NCI-H1436 treated with DMSO at 0.1 percent for 48 hours (cell line): ENCODE results near the gene FRMD5.

Source experiments
- DNase-seq: peaks from one replicate; lab custom pipeline; 2025; lab: John Stamatoyannopoulos, UW

The FRMD5 gene

GRCh38 chr15:44093836-44094235 is 101.2 kb downstream of the FRMD5 start:
- no peak for DNase-seq

DNA sequence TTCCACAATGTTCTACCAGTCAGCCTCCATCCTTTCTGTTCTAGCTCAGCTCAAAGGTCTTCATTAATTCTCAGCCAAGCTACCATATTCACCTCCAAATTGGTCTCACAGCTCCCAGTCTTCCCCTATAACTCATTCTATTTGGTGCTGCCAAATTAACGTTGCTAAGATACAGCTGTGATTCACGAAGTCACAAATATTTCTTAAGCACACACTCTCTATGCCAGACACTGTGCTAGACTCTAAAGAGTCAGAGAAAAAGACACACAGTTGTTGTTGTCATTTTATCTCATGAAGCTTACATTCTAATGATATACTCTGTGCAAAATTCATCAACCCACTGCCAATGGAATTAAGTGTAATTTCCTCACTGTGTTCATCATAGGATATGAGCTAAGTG is 102.8 kb downstream of the FRMD5 start:
- DNase-seq = no peak

DNA sequence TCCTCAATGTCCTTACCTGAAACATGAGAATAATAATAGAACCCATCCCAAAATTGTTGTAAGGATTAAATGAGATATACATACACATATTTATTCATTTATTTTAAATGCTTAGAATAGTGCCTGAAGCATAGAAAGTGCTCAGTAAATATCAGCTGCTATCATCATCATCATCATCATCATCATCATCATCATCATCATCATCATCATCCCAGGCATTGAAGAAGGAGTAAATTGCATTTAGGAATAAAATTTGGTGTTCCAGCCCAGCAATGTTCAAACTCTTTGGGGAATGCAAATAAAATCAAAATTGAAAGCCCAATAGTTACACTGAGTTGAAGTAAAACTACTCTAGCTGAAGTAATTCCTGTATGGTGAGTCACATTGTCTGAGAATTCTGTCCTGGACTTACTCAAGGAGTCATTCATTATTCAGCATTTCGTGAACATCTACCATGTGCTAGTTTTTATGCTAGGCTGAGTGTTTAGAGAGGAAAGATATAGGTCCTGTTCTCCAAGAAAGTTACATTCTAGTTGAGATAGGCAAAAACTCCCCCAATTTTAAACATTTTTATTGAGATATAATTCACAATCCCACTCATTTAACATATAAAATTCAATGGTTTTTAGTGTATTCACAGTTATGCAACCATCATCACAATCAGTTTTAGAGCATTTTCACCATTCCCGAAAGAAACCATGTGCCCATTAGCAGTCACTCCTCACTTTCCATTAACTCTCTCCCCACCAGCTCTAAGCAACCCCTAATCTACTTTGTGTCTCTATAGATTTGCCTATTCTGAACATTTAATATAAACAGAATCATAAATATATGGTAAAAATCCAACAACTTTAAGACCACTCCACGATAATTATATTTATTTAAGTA is 107.2 kb downstream of the FRMD5 start:
- DNase-seq = no peak

DNA sequence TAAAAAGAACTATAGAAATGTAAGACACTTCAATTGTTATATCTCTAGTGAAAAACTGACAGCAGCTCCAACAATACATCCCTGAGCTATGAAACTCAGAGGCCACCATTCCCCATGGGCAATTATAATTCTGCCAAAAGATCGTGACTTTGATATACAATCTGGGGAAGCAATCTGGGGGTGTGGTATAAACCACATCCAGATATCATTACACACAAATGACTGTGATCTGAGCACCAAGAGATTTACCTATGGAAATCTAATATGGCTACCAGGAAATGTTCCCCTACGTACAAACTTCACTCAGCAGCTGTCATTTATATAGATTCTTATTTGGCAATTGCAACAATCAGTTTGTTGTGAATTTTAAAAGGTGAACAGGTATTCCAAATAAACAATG is 110.3 kb downstream of the FRMD5 start:
- no peak for DNase-seq

- DNase-seq = no peak
Measured at GRCh38 chr15:44084171-44084570, 110.9 kb downstream of the FRMD5 start.

GRCh38 chr15:44082558-44083157 is 112.4 kb downstream of the FRMD5 start:
- no peak for DNase-seq

DNA sequence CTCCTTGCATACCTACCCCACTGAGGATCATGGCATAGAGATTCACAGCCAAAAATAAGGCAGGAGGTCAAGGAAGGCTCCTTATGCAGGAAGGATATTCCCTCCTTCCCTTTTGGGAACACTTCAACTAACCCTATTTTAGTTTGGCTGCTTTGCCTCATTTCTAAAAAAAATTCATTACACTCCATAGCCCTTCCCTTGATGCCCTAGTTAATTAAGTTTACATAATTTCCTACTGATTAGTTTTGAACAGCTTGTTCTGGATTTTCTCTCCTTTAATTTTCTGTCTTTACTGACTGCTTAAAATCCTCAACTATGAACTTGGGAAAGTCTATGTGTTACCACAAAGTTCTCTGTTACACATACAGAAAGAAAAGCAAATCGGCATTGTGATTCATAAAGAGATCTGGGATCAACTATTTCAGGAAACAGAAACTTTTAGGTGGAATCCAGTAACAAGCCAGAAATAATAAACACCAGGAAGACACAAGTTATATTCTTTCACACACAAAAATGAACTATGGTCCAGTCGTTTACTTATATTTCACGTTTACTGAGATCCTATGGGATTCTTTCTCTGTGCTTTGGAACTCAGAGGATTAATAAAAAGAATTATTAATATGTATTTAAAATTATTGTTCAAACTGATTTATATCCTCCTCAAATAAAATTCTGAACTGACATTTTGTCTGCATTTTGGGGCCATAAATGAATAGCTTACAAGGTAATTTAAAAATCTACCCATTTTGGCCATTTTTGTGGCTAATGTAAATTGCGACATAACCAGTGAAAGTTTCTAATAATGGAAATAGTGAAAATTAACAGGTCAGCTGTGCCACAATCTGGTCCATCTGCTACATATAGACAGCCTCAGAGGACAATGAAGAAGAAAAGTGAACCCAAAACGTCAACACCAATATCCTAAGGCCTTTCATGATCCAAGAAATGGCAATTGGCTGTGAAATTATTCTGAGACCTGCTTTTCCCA is 113.8 kb downstream of the FRMD5 start:
- DNase-seq = no peak

DNA sequence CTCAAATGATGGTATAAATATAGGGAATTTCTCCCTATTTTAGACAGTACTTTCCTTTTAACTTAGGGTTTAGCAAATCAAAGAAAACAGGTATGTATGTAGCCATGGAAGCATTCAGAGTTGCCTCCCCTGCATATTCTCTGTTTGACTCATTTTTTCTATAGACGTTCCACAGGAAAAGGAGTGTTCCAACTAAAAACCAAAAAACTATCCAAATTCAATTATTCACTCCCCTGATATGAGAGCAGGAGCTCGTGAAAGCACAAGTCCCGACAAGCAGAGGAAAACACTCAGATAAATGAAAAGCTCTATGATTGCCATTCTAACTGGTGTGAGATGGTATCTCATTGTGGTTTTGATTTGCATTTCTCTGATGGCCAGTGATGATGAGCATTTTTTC is 119.5 kb downstream of the FRMD5 start:
- DNase-seq = no peak

DNA sequence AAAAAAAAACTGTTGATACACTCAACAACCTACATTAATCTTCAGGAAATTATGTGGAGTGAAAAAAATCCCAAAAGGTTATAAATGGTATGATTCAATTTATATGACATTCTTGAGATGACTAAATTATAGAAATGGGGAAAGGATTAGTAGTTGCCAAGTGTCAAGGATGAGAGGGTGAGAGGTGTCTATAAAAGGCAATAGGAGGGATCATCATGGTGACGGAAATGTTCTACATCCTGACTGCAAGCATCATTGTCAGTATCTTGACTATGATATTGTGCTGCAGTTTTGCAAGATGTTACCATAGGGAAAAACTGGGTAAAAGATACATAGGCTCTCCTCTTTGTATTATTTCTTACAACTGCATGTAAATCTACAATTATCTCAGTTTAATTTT is 125.6 kb downstream of the FRMD5 start:
- DNase-seq = no peak

DNA sequence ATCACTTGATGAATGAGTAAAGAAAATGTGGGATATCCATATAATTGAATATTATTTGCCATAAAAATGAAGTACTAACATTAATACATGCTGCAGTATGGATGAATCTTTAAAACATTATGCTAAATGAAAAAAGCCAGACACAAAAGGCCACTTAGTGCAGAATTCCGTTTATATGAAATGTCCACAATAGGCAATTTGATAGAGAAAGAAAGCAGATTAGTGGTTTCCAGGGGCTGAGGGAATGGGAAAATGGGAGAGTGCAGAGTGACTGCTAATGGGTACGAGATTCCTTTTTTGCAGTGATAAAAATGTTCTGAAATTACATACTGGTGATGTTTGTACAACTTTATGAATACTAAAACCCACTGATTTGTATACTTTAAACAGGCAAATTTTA is 126.7 kb downstream of the FRMD5 start:
- no peak for DNase-seq

DNA sequence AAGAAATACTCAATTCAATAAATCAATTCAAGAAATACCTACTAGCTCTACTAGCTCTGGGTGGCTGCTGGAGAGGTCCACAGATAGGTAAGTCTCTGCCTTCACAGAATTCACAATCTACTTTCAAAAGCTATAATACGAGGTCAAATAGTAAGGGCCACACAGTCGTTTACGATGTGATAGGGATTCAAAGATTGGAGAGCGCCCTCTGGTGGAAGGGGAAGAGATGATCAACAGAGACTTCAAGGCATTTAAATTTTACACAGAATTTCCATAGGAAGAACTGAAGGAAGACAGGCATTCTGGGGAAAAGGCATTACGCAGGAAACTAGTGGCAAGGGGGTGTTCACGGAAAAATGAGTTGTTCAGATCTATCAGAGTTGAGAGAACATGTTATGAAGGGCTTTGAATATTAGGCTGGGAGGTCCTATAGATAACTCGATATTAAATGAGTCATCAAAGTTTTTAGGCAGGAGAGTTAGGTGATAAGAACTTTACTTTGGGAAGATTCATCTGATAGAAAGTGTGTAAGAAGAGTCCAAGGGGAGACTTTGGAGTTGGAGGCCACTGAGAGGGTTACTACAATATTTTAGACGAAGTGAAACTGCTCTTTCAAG is 128.8 kb downstream of the FRMD5 start:
- DNase-seq = peak; percentile 22

GRCh38 chr15:44064706-44065105 is 130.4 kb downstream of the FRMD5 start:
- no peak for DNase-seq

GRCh38 chr15:44058126-44058525 is 136.9 kb downstream of the FRMD5 start:
- no peak for DNase-seq

DNA sequence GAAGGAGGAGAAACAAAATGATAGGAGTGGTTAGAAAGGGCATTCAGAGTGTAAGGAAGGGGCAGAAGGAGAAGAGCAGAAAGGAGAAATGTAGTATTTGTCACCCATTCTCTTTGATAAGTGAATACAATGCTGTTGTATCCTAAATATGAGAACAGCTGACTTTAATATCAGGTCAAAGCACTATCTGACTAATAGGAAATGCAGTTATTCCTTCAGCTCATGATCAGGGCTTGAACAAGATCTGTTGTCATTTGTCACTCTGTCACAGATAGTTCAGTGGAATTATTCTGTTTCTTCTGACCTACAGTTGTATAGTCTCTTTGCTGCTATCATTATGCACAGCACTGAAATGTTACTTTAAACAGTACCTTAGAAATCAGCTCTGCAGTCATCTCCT is 149.4 kb downstream of the FRMD5 start:
- DNase-seq = no peak

DNA sequence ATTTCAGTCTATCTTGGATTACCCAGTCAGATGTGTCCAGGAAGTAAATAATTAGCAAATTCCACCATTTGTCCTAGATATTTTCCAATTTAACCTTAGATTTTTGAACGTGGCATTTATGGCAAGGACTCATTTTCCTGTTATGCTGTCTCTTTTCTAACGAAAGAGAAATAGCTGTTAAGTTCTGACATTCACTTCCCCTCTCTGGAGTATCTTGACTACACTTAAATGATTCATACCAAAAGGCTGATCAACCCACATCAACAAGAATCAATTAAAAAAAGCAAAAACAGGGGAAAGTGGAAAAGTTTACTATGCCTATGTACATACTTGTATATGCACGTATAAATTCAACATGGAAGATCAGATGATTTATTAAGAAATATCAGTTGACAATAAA is 149.9 kb downstream of the FRMD5 start:
- no peak for DNase-seq

DNA sequence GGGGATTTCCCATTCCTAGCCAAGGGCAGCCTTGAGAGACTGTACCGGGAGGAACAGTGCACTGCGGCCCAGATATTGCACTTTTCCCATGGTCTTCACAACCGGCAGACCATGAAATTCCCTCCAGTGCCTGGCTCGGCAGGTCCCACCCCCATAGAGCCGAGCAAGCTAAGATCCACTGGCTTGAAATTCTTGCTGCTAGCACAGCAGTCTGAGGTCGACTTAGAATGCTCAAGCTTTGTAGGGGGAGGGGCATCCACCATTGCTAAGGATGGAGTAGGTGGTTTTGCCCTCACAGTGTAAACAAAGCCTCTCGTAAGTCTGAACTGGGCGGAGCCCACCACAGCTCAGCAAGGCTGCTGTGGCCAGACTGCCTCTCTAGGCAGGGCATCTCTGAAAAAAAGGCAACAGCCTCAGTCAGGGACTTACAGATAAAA is 156.3 kb downstream of the FRMD5 start:
- DNase-seq = no peak

DNA sequence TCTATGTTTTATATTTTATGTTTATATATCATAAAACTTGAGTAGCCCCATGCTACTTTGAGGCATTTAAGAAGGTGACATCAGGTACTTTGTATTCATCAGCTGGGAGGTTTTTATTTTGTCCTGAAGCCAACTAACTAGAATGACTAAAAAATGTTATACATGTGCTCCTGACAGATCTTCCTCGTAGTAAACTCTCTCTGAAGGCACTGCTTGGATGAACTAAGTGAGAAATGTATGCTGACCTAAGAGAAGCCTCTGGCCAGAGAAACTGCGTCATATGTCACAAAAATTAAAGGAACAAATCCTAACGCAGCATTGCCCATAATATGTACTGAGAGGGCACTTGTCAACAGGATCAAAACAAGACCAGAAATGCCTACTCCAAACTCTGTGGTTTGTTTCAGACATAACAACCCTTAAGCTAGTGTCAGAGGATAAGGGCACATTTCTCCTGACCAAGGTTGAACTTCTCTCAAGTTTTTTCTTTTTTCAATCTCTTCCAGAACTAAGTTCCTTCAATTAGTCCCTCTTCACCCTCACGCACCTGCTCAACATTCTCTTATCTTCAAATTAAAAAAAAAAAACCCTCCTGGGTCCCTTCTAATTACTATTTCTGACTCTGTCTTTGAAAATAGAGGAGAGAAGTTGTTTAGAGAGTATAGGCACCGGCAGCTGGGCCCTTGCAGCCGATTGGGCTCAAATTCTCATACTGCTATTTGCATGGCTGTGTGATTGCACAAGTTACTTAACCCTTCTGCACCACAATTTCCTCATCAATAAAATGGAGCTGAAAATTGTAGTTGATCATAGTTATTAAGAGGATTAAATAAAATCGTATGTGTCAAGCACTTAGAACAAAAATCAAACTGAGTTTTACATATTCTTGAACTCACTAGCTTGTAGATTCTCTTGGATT is 159.0 kb downstream of the FRMD5 start:
- no peak for DNase-seq

- DNase-seq = no peak
Measured at GRCh38 chr15:44034933-44035624, 160.0 kb downstream of the FRMD5 start.

- no peak for DNase-seq
Measured at GRCh38 chr15:44034334-44034733, 160.7 kb downstream of the FRMD5 start.

DNA sequence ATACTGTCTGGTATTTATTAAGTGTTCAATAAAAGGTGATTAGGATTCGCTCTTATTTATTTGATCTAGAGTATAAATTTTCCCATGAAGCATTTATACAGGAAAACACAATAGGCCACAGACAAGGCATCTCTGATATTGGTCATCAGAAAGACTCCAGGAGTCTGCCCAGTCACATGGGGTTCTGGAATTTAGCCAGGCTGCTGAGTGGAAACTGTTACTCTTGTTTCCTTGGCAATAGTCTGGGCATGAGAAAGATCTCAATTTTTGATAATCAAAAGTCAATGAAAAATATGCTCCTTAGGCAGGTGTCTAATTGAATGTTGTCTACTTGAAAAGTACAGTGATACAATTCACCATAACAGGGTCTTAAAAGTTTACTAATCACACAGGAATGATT is 161.2 kb downstream of the FRMD5 start:
- DNase-seq = no peak
